ENCODE results near the gene UQCC2.

Gene UQCC2

GRCh38 chr6:33658982-33659689 is 52.4 kb downstream of the UQCC2 start:
- no peak for TF ChIP-seq CTCF (IDR thresholded peaks at IDR 0.05; ENCODE audit: insufficient read depth, low read depth, low read length, missing control alignments)
- no peak for DNase-seq (ENCODE audit: low read depth)

GRCh38 chr6:33656844-33657243 is 54.7 kb downstream of the UQCC2 start:
- H3K4me3 ChIP-seq (ENCODE audit: low read depth, low read length): no peak overlapping the region
- TF ChIP-seq CTCF (IDR thresholded peaks at IDR 0.05; ENCODE audit: insufficient read depth, low read depth, low read length, missing control alignments): no peak
- no peak for DNase-seq (ENCODE audit: low read depth)

More at GRCh38 chr6:33658982-33659689, 52.4 kb downstream of the UQCC2 start:
- no peak overlapping the region for H3K4me3 ChIP-seq (ENCODE audit: low read depth, low read length)

GRCh38 chr6:33654831-33655554 is 56.5 kb downstream of the UQCC2 start:
- TF ChIP-seq CTCF (IDR thresholded peaks at IDR 0.05; ENCODE audit: insufficient read depth, low read depth, low read length, missing control alignments): no peak
- DNase-seq (ENCODE audit: low read depth): no peak
- H3K4me3 ChIP-seq (ENCODE audit: low read depth, low read length): no peak overlapping the region

GRCh38 chr6:33652002-33652401 is 59.5 kb downstream of the UQCC2 start:
- DNase-seq (ENCODE audit: low read depth): no peak
- H3K4me3 ChIP-seq (ENCODE audit: low read depth, low read length): no peak overlapping the region
- no peak for TF ChIP-seq CTCF (IDR thresholded peaks at IDR 0.05; ENCODE audit: insufficient read depth, low read depth, low read length, missing control alignments)

- no peak overlapping the region for H3K4me3 ChIP-seq (ENCODE audit: low read depth, low read length)
- no peak for TF ChIP-seq CTCF (IDR thresholded peaks at IDR 0.05; ENCODE audit: insufficient read depth, low read depth, low read length, missing control alignments)
- no peak for DNase-seq (ENCODE audit: low read depth)
Measured at GRCh38 chr6:33651403-33651802, 60.1 kb downstream of the UQCC2 start.

Measured in GM12865 (cell line).